Loucy (cell line): ENCODE data around the gene HTATIP2.

Experiments used
- CTCF ChIP-seq: fragments of 200-600 bp; sonication (generic); conservative IDR thresholded peaks from 2 replicates; pipeline ENCODE4 v1.5.1; 2014; ENCODE audit warnings: mild to moderate bottlenecking, antibody characterized with exemption, low read length
- EZH2phosphoT487 ChIP-seq: fragments of 200-600 bp; IDR thresholded peaks from 2 replicates; pipeline ENCODE4 v1.6.1; 2018; ENCODE audit warnings: antibody characterized with exemption, mild to moderate bottlenecking, moderate library complexity, borderline replicate concordance

- TF ChIP-seq CTCF (no peak), EZH2phosphoT487 (no peak)
Measured at GRCh38 chr11:20415432-20415831, 51.9 kb downstream of the HTATIP2 start.
